NCI-H1105 treated with DMSO at 0.1 percent for 48 hours (cell line): ENCODE measurements around the gene GSX1.
"Not testable (repeated sequence)": the region's sequence is repeated elsewhere in the genome, so short reads cannot be mapped to it uniquely, and the experiment has no call there.

Source experiments
- DNase-seq: peaks from one replicate; lab custom pipeline; 2025; lab: John Stamatoyannopoulos, UW

The GSX1 gene

GRCh38 chr13:27792393-27793218, at the start of gene GSX1:
TSS of gene GSX1 (plus strand) at chr13:27792483. CDS start at chr13:27792691, 208 bp downstream.
- peak; percentile 9 for DNase-seq

- DNase-seq, result no peak
Observed at GRCh38 chr13:27744801-27745200, 47.5 kb upstream of the GSX1 start.

GRCh38 chr13:27745301-27745700, 47.0 kb upstream of the GSX1 start:
- DNase-seq, result no peak

- not testable (repeated sequence) for DNase-seq
Observed at GRCh38 chr13:27748143-27748542, 44.1 kb upstream of the GSX1 start.

GRCh38 chr13:27751953-27752532, 40.2 kb upstream of the GSX1 start:
- no peak for DNase-seq

- no peak for DNase-seq
Observed at GRCh38 chr13:27765650-27766049, 26.6 kb upstream of the GSX1 start.

- DNase-seq, result peak; percentile 37
Observed at GRCh38 chr13:27770809-27771208, 21.5 kb upstream of the GSX1 start.

- no peak for DNase-seq
Observed at GRCh38 chr13:27772651-27773425, 19.4 kb upstream of the GSX1 start.

- DNase-seq, result no peak
Observed at GRCh38 chr13:27774169-27774568, 18.1 kb upstream of the GSX1 start.

GRCh38 chr13:27774651-27775050, 17.6 kb upstream of the GSX1 start:
- DNase-seq, result no peak

GRCh38 chr13:27775943-27776342, 16.3 kb upstream of the GSX1 start:
- DNase-seq, result no peak

GRCh38 chr13:27782151-27782550, 10.1 kb upstream of the GSX1 start:
- DNase-seq, result no peak

GRCh38 chr13:27783111-27783510, 9.2 kb upstream of the GSX1 start:
- DNase-seq, result no peak

- no peak for DNase-seq
Observed at GRCh38 chr13:27788271-27788670, 4.0 kb upstream of the GSX1 start.

- DNase-seq, result no peak
Observed at GRCh38 chr13:27789153-27789494, 3.2 kb upstream of the GSX1 start.

- no peak for DNase-seq
Observed at GRCh38 chr13:27789495-27790303, 2.6 kb upstream of the GSX1 start.

- peak; percentile 3 for DNase-seq
Observed at GRCh38 chr13:27790523-27790922, 1.8 kb upstream of the GSX1 start.

- peak; percentile 13 for DNase-seq
Observed at GRCh38 chr13:27791146-27791900, 960 bp upstream of the GSX1 start.

GRCh38 chr13:27791901-27792392, 336 bp upstream of the GSX1 start:
- no peak for DNase-seq

- peak; percentile 29 for DNase-seq
Observed at GRCh38 chr13:27793507-27794367, 1.5 kb downstream of the GSX1 start.
